Measurements from ENCODE around the gene TDP2. TPM values are rescaled to one million over a fixed set of nuclear protein-coding genes. Genes with fewer than 3 reads are reported as not detected.

Gene TDP2
- total RNA-seq, 6 experiments from 2014 or later = 20.4 to 33.2 (median 24.0) TPM

DNA sequence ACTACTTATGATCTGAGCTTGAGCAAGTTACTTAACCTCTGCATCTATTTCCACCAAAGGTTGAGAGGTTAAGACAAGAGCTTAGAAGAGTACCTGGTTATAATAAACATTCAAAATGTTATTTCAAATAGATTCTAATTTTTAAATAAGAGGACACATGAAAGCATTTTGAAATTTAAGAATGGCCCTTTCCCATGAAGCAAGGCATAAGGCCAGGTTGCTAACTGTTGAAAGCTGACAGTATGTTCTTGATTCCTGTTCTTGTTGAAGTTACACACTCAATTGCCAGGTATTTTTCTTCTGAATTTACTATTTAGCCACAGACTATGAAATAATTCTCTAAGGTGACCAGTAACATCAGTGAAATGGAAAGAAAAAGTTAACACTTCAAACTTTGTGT, 37.8 kb upstream of the TDP2 start:
- Histone ChIP-seq H3K36me3 (peaks cover 13 to 82% (median 44%) of the 10 kb centered on the region in 4 donors), H3K4me1 (peaks cover 0 to 6% (median 2%) of the 10 kb centered on the region in 4 donors), H3K9me3 (no peaks in the 10 kb centered on the region), H3K27ac (no peak overlapping the region), H3K27me3 (no peaks in the 10 kb centered on the region), H3K4me3 (no peak overlapping the region)
- no peak for TF ChIP-seq POLR2A (IDR thresholded peaks at IDR 0.05)
- TF ChIP-seq, protein P1, sequence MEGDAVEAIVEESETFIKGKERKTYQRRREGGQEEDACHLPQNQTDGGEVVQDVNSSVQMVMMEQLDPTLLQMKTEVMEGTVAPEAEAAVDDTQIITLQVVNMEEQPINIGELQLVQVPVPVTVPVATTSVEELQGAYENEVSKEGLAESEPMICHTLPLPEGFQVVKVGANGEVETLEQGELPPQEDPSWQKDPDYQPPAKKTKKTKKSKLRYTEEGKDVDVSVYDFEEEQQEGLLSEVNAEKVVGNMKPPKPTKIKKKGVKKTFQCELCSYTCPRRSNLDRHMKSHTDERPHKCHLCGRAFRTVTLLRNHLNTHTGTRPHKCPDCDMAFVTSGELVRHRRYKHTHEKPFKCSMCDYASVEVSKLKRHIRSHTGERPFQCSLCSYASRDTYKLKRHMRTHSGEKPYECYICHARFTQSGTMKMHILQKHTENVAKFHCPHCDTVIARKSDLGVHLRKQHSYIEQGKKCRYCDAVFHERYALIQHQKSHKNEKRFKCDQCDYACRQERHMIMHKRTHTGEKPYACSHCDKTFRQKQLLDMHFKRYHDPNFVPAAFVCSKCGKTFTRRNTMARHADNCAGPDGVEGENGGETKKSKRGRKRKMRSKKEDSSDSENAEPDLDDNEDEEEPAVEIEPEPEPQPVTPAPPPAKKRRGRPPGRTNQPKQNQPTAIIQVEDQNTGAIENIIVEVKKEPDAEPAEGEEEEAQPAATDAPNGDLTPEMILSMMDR (IDR thresholded peaks at IDR 0.05) = no peak
- DNase-seq (no peak), ATAC-seq (no peak)
- intact Hi-C loops (cut with DNase I) = no loop called here

DNA sequence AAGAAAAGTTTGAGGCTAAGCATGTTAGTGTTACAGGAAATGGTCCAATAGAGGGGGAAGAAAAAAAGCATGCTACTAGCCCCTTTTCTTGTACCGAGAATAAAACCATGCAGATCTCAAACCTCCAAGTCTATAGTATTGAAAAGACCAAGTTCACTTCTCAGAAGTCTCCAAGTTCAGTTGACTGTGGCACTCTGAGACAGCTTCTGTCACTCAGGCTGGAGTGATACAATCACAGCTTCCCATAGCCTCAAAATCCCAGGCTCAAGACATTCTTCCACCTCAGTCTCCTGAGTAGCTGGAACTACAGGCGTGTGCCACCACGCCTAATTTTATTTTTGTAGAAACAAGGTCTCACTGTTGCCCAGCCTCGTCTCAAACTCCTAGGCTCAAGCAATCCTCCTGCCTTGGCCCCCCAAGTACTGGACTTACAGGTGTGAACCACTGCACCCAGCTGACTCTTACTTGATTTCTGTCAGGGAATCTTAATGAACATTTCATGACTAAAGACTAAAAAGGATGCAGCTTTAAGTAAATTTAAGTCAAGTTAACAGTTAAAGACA, 36.1 kb upstream of the TDP2 start:
- Histone ChIP-seq H3K9me3 (no peaks in the 10 kb centered on the region), H3K4me3 (no peak overlapping the region), H3K4me1 (peaks cover 0 to 6% (median 2%) of the 10 kb centered on the region in 4 donors), H3K36me3 (peaks cover 13 to 70% (median 37%) of the 10 kb centered on the region in 4 donors), H3K27ac (no peak overlapping the region), H3K27me3 (no peaks in the 10 kb centered on the region)
- TF ChIP-seq, protein P1 (IDR thresholded peaks at IDR 0.05) = no peak
- no peak for TF ChIP-seq POLR2A (IDR thresholded peaks at IDR 0.05)
- intact Hi-C loops (cut with DNase I) = no loop called here
- DNase-seq = no peak
- 58% methylated on average over 2 of the region's 4 CpGs for WGBS (ENCODE audit: insufficient coverage, low coverage, low lambda C conversion rate, missing lambda C conversion rate)
- ATAC-seq = no peak

DNA sequence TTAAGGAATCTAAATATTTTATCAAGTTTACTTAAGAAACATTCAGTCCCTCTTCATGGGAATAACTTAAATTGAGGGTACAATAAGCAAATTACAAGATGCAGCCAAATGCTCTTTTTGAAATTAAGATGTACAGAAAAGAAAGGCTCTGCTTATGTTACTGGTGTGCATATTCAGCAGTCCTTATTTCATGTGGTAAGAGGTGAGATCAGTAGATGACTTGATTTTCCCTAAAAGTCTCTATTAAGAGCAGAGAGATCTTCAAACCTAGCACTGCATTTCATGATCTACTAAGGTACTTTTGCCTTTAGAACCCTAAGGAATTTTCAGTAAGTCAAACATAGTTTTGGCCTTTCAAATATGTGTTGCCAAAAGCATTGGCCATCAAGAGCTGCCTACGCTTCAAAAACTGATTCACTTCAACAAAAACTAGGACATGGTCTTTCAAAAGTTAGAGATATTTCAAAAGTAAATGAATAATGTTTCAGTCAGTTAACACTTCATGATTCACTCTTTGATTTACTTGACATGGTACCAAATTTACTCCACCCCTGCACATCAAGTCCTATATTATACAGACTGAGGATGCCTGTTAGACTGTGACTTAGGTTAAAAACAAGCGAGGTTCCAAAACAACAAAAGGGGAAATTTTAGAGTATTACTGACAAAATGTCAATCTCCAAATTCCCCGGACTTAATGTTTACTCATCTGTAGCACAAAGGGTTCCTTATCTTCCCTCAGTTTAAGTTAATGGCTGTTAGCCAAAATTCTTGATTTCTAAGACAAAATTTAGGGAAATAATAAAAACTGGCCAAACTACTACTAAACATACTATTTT, 33.0 kb upstream of the TDP2 start:
- ATAC-seq = peak in 2 of 4 donors; percentile 15 to 20

DNA sequence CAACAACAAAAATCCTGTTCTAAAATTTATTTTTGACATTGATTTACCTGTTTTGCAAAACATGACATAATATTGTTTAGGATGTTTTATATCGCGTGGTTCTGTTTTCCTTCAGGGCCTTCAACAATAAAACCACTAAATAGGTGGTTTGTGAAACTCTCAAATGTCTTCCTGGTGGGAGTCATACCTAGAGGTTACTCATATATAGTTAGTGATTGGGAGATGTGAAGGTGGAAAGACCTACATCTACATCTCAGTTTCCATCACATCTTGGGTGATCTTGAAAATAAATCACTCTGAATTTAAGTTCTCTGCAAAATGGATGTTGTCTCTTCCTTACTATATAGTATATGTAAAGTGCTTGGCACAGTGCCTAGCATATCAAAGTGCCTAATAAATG, 29.4 kb upstream of the TDP2 start:
- Histone ChIP-seq H3K4me1 (peaks cover 0 to 8% (median 3%) of the 10 kb centered on the region in 4 donors), H3K9me3 (no peaks in the 10 kb centered on the region), H3K27me3 (no peaks in the 10 kb centered on the region), H3K27ac (no peak overlapping the region), H3K36me3 (peaks cover 0 to 7% (median 0%) of the 10 kb centered on the region in 4 donors), H3K4me3 (no peak overlapping the region)
- 85% methylated on average over 2 of the region's 2 CpGs for WGBS (ENCODE audit: insufficient coverage, low coverage, low lambda C conversion rate, missing lambda C conversion rate)
- ATAC-seq (no peak), DNase-seq (no peak)
- no peak for TF ChIP-seq POLR2A (IDR thresholded peaks at IDR 0.05)
- TF ChIP-seq, protein P1 (IDR thresholded peaks at IDR 0.05) = no peak
- intact Hi-C loops (cut with DNase I) = loop anchor here in 1 of 2 donors (10.0 kb wide), 1 partner anchor 111 kb away; no protein-coding TSS in a partner anchor

More for the DNA sequence above, 33.0 kb upstream of the TDP2 start:
- no peak for DNase-seq
- WGBS (ENCODE audit: insufficient coverage, low coverage, low lambda C conversion rate, missing lambda C conversion rate) = 28% methylated on average over 3 of the region's 3 CpGs
- no peak overlapping the region for H3K27ac ChIP-seq
- peaks cover 0 to 40% (median 14%) of the 10 kb centered on the region in 4 donors for H3K36me3 ChIP-seq
- no peak for TF ChIP-seq POLR2A (IDR thresholded peaks at IDR 0.05)
- TF ChIP-seq, protein P1 (IDR thresholded peaks at IDR 0.05) = no peak
- H3K27me3 ChIP-seq = no peaks in the 10 kb centered on the region
- no peaks in the 10 kb centered on the region for H3K9me3 ChIP-seq
- no peak overlapping the region for H3K4me3 ChIP-seq
- intact Hi-C loops (cut with DNase I) = loop anchor here in 1 of 2 donors (10.0 kb wide), 1 partner anchor 115 kb away; no protein-coding TSS in a partner anchor
- peaks cover 0 to 6% (median 2%) of the 10 kb centered on the region in 4 donors for H3K4me1 ChIP-seq

Data from right lobe of liver (tissue), 6 donors.